ENCODE measurements around the gene DNAJC4. TPM values are rescaled to one million over a fixed set of nuclear protein-coding genes. Genes with fewer than 3 reads are reported as not detected.

Gene DNAJC4, protein sequence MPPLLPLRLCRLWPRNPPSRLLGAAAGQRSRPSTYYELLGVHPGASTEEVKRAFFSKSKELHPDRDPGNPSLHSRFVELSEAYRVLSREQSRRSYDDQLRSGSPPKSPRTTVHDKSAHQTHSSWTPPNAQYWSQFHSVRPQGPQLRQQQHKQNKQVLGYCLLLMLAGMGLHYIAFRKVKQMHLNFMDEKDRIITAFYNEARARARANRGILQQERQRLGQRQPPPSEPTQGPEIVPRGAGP
- 13.1 TPM for total RNA-seq

DNA sequence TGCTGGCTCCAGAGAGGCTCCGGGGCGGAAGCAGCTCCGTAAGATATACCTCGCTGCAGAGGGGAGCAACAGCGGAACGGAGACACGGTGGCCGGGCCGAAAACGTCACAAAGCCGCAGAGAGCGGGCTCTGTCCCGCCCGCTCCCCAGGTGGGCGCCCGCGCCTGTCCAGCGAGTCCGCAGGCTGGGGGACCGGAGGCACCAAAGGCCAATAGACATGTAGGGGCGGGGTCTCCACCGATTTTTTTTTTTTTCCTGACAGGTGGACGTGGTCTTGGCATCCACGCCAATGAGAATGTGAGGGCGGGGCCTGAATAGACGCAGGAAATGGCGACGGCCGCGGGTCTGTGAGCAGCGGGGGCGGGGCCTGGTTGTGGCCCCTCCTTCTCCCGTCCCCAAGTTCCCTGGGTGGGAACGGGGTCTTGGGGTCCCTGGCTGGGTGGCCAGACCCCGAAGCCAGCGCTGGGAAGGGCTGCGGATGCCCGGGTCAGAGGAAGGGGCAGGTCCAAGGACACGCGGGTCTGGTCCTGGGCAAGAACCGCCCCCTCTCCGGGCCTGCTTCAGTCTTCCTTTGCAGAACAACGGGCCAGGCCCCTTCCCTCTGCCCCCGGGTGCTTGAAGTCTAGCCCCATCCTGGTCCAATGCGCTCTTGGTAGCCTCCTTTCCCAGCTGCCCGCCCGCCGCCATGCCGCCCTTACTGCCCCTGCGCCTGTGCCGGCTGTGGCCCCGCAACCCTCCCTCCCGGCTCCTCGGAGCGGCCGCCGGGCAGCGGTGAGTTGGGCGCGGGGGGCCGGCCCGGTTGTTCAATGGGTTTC lies at the start of gene DNAJC4:
DNAJC4 (plus strand) TSS at position 378 of the 814 bp plus-strand sequence; CDS start at position 685, 307 bp downstream.
- Histone ChIP-seq H3K4me3 (ENCODE audit: low read length) (peak within 1 kb of the TSS; percentile 67), H3K27me3 (ENCODE audit: insufficient read depth, low read length) (no peaks in the 10 kb centered on the region), H3K4me1 (ENCODE audit: insufficient read depth, low read length) (peaks cover 71% of the 10 kb centered on the region), H3K9me3 (ENCODE audit: low read depth, low read length) (no peaks in the 10 kb centered on the region)

DNA sequence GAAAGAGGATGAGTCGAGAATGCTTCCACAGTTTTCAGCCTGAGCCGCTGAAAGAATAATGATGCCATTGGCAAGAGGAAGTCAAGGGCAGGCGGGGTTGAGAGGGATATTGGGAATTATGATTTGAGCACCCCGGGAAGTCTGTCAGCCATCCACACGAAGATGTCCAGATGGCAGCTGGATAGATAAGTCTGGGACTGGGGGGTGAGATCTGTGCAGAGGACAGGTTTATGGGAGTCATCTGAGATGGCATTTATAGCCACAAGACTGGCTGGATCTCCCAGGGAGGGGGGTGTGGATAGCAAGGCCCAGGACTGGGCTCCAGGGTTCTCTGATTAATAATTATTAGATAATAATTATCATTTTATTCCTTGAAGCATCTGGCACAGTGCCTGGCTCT lies 49.5 kb upstream of the DNAJC4 start:
- Histone ChIP-seq H3K27me3 (ENCODE audit: insufficient read depth, low read length) (no peaks in the 10 kb centered on the region), H3K9me3 (ENCODE audit: low read depth, low read length) (no peaks in the 10 kb centered on the region), H3K4me3 (ENCODE audit: low read length) (no peak overlapping the region), H3K4me1 (ENCODE audit: insufficient read depth, low read length) (peaks cover 30% of the 10 kb centered on the region)

DNA sequence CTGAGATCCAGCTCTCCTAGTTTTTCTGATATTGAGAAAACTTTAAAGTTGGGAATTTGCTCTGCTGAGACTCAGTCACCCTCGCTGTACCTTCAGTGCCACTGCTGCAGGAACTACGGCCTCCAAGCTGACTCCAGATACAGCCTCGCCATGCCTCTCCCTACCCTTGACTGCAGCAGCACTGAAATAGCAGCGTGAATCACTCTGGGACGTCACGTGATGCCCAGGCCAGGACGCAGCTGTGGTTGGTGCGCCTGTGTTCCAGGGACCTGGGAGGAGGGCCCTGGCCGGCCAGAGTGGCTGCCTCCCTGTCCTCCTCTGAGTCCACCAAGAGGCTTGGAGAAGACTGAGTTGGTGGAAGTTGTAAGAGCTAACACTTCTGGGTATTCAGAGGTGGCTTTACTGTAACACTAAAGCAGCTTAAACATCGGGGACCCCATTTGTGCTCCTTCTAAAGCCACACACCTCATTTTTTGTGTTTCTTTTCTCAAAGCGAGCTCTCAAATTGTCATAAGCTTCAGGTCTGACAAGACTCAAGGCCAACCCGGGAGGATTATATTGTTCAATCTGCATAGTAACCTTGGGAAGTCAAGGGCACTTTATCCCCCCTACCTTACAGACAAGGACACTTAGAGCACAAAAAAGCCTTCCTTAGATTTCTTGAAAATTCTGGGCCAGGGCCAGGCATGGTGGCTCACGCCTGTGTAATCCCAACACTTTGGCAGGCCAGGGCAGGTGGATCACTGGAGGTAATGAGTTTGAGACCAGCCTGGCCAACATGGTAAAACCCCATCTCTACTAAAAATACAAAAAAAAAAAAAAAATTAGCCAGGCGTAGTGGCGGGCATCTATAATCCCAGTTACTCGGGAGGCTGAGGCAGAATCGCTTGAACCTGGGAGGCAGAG lies 48.6 kb upstream of the DNAJC4 start:
- H3K9me3 ChIP-seq (ENCODE audit: low read depth, low read length): no peaks in the 10 kb centered on the region
- no peaks in the 10 kb centered on the region for H3K27me3 ChIP-seq (ENCODE audit: insufficient read depth, low read length)
- H3K4me1 ChIP-seq (ENCODE audit: insufficient read depth, low read length): peaks cover 30% of the 10 kb centered on the region
- H3K4me3 ChIP-seq (ENCODE audit: low read length): no peak overlapping the region

DNA sequence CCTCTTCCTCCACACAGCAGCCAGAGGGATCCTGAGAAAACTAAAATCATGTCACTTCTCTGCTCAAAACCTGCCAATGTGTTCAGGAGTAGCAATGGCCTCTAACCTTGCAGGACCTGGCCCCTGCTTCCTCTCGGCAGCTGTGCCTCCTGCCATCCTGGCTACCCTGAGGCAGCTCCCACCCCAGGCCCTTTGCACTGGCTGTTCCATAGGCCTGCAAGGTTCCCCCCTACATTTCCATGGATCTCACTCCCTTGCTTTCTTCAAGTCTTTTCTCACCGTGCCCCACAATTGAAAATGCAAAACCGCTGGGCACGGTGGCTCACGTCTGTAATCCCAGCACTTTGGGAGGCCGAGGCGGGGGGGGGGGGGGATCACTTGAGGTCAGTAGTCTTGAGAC lies 46.5 kb upstream of the DNAJC4 start:
- no peak overlapping the region for H3K4me3 ChIP-seq (ENCODE audit: low read length)
- H3K4me1 ChIP-seq (ENCODE audit: insufficient read depth, low read length): peaks cover 33% of the 10 kb centered on the region
- H3K27me3 ChIP-seq (ENCODE audit: insufficient read depth, low read length): no peaks in the 10 kb centered on the region
- no peaks in the 10 kb centered on the region for H3K9me3 ChIP-seq (ENCODE audit: low read depth, low read length)

DNA sequence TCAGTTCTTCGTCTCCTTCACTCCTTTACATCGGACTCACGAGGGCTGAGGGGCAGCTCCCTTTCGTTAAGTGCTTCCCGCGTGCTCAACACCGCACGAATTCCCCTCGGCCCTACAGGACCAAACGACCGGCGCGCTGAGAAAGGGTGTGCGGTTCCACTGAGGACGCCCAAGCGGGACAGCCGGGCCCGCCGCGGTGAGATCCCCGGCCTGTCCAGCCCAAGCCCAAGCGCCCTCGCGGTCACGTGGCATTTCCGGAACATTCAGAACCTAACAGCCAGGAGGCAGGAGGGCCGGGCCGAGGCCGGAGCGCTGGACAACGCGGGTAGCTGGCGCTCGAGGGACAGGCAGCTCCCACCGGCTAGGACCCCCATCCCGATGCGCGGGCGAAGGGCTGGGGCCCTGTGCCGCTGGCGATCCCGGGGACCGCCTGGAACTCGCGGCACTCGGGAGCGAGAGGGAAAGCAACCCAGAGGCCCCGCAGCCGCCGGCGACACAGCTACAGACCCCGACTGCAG lies 45.1 kb upstream of the DNAJC4 start:
- Histone ChIP-seq H3K4me1 (ENCODE audit: insufficient read depth, low read length) (peaks cover 44% of the 10 kb centered on the region), H3K27me3 (ENCODE audit: insufficient read depth, low read length) (no peaks in the 10 kb centered on the region), H3K9me3 (ENCODE audit: low read depth, low read length) (no peaks in the 10 kb centered on the region), H3K4me3 (ENCODE audit: low read length) (peak overlapping the region; percentile 73)

DNA sequence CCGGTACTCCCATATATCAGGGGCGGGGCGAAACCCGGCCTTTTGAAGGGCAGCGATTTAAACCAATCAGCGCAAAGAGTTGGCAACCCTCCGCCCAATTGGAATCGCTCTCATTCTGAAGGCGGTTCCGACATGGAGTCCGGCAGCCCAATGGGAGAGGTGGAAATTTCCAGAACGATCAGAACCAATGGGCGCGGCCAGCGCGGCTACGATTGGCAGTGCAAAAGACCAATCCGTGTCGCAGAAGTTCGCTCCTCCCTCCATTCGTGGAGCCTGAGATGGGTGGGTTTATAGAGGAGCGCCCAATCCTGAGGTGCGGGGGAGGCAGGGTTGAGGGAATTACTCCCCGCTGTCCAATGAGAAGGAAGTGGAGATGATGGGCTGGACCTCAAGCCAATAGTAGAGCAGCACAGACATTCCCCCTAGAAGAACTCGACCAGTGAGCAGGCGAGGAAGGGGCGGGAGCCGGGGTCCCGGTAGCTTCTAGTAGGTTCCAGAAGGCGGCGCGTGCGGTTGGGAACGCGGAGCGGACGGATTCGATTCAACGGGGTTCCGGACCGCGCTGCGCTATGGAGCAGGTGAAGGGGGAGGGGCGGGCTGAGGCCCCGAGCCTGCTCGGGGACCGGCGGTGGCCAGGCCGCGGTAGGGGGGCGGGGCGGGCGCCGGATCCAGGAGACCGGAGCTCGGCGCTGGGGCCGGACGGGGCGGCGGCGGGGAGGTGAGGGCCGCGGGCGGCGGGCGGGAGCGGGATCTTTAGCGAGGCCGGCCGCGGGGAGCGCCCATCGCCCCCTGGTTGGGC lies 44.5 kb upstream of the DNAJC4 start, which contains the start of gene STIP1:
STIP1 (plus strand) TSS at position 479 of the 799 bp plus-strand sequence; CDS start at position 570, 91 bp downstream.
- Histone ChIP-seq H3K4me1 (ENCODE audit: insufficient read depth, low read length) (peaks cover 43% of the 10 kb centered on the region), H3K9me3 (ENCODE audit: low read depth, low read length) (no peaks in the 10 kb centered on the region), H3K27me3 (ENCODE audit: insufficient read depth, low read length) (no peaks in the 10 kb centered on the region), H3K4me3 (ENCODE audit: low read length) (peak within 1 kb of the TSS; percentile 73)

DNA sequence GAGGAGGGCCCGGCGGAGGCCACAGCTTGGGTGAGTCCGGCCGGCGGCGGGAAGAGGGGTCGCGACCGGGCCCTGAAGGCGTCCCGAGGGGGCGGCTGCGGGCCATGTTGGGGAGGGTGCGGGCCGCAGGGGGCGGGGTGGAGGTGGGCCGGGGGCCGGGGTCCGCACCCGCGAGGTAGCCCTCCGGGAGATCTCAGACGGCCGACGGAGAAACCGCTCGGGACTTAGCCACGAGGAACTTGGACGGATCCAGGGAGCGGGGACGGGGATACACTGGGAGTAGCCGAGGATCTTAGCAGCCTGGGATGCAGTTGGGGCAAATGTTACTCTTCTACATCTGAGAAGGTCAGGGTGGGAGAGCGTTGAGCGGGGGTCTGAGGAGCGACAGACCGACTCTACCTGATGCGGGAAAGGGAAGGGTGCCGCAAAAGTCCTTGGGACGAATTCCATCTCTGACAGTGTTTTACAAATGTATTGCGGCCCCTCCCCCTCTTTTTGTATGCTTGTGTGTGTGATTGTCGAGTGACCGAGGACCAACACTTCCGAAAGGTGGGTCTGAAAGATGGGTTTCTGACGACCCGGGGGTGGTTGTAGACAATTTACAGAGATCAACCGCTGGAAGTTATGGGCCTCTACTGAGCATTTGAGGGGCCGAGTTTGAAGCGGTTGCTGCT lies 43.7 kb upstream of the DNAJC4 start:
- no peaks in the 10 kb centered on the region for H3K27me3 ChIP-seq (ENCODE audit: insufficient read depth, low read length)
- H3K9me3 ChIP-seq (ENCODE audit: low read depth, low read length): no peaks in the 10 kb centered on the region
- H3K4me3 ChIP-seq (ENCODE audit: low read length): no peak overlapping the region
- peaks cover 35% of the 10 kb centered on the region for H3K4me1 ChIP-seq (ENCODE audit: insufficient read depth, low read length)

DNA sequence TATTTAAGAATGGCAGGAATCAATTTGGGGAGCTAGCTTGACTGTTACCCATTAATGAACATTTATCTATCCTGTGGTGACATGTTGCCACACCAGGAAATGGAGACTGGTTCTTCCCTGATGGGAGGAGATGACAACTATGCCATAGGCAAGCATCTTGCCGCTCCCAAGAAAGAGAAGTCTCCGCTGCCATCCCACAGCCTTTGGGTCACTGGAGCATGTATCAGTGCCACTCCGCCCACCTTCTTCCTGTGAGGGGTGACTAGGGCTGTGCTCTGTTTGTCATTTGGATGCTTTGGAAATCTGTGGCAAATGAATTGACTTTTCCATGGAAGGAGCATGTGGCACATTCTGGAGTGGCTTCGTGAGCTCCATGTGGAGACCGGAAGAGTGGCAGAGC lies 37.9 kb upstream of the DNAJC4 start:
- H3K4me1 ChIP-seq (ENCODE audit: insufficient read depth, low read length): peaks cover 14% of the 10 kb centered on the region

DNA sequence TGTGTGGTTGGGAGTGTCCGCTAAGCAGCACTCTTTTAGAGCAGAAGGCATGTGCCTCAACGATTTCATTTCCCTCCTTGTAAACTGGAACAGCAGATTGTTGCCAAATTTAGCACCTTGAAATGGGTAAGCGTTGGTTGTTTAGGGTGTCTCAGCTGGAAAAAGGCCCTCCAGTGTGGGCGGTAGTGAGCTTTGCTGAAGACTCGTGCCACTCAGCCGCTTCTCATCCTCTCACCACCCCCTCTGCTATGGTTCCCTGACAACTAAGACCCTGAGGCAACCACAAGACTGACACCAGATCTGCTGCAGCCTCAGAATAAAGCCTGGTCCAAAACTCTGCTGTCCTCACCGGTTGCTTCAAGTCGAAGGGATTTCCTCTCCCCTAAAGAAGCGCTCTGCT lies 33.7 kb upstream of the DNAJC4 start:
- Histone ChIP-seq H3K4me1 (ENCODE audit: insufficient read depth, low read length) (peaks cover 3% of the 10 kb centered on the region), H3K9me3 (ENCODE audit: low read depth, low read length) (no peaks in the 10 kb centered on the region), H3K27me3 (ENCODE audit: insufficient read depth, low read length) (no peaks in the 10 kb centered on the region), H3K4me3 (ENCODE audit: low read length) (no peak overlapping the region)

More for the DNA sequence above, 37.9 kb upstream of the DNAJC4 start:
- no peak overlapping the region for H3K4me3 ChIP-seq (ENCODE audit: low read length)
- H3K9me3 ChIP-seq (ENCODE audit: low read depth, low read length): no peaks in the 10 kb centered on the region
- H3K27me3 ChIP-seq (ENCODE audit: insufficient read depth, low read length): no peaks in the 10 kb centered on the region

DNA sequence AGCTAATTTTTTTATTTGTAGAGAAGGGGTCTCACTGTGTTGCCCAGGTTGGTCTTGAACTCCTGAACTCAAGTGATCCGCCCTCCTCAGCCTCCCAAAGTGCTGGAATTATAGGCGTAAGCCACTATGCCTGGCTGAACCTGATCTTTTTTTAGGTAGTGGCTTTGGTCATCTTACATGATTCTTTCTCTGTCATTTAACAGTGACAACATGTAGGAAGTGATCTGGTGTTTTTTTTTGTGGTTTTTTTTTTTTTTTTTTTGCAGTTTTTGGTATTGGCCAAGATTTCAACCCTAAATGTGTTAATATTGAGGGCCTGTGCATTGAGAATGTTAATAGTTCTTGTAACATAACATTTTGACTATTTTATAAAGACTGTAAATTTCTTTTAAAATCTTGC lies 31.8 kb upstream of the DNAJC4 start:
- H3K4me3 ChIP-seq (ENCODE audit: low read length): no peak overlapping the region
- H3K4me1 ChIP-seq (ENCODE audit: insufficient read depth, low read length): peaks cover 3% of the 10 kb centered on the region
- no peaks in the 10 kb centered on the region for H3K9me3 ChIP-seq (ENCODE audit: low read depth, low read length)
- no peaks in the 10 kb centered on the region for H3K27me3 ChIP-seq (ENCODE audit: insufficient read depth, low read length)

DNA sequence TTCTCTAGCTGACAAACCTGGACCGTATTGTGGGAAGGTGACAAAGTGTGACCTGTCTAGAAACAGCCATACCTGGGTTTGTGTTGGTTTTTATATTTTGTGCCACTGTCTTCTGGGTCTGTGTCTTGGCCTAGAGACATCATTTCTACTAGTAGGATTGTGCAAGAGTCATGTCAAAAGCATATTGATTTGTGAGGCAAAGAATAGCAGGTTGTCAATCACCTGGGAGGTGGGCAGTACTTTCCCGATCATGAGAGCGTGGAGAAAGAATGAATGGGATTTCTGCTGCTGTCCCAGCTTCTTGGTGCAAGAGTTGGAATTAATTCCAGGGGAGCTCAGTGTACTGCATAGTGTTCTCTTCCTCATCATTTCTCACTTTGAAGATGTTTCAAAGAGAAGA lies 28.8 kb upstream of the DNAJC4 start:
- H3K9me3 ChIP-seq (ENCODE audit: low read depth, low read length): no peaks in the 10 kb centered on the region
- no peak overlapping the region for H3K4me3 ChIP-seq (ENCODE audit: low read length)
- H3K4me1 ChIP-seq (ENCODE audit: insufficient read depth, low read length): peaks cover 27% of the 10 kb centered on the region
- no peaks in the 10 kb centered on the region for H3K27me3 ChIP-seq (ENCODE audit: insufficient read depth, low read length)

DNA sequence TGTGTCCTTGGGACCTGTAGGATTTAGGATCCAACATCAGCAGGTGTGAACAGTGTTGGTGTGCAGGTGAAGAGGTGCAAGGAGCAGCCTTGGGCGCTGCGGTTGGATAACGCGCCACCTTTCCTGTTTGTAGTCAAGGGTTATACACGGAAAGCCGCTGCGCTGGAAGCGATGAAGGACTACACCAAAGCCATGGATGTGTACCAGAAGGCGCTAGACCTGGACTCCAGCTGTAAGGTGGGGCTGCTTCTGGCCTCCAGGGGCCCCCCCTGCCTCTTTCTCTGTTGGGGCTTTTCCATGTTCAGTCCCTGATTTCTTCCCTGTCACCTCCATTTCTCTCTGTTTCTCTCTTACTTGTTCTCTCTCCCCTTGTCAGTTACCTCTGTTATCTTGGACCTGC lies 27.4 kb upstream of the DNAJC4 start:
- no peak overlapping the region for H3K4me3 ChIP-seq (ENCODE audit: low read length)
- H3K9me3 ChIP-seq (ENCODE audit: low read depth, low read length): no peaks in the 10 kb centered on the region
- H3K4me1 ChIP-seq (ENCODE audit: insufficient read depth, low read length): peaks cover 31% of the 10 kb centered on the region
- no peaks in the 10 kb centered on the region for H3K27me3 ChIP-seq (ENCODE audit: insufficient read depth, low read length)

DNA sequence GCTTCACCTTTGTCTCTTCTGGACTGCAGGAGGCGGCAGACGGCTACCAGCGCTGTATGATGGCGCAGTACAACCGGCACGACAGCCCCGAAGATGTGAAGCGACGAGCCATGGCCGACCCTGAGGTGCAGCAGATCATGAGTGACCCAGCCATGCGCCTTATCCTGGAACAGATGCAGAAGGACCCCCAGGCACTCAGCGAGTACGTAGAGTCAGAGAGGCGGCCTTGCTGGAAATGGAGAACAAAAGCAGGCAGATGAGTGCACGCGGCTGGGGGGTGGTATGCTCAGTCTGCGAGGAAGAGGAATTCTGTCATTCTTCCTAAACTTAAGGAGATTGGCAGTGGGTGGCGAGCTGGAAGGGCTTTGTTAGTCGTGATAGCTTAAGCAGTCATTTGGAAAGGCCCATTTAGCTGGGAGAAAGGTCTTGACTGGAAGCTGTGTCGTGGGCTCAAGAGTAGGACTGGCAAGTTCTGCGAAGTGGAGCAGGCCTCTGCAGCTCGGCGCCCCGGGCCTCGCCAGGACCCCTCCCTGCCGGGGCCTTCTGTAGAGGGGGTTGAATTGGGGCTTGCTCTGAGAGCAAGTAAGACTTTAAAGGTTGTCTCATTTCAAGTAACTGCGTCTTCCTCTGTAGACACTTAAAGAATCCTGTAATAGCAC lies 26.8 kb upstream of the DNAJC4 start:
- no peaks in the 10 kb centered on the region for H3K27me3 ChIP-seq (ENCODE audit: insufficient read depth, low read length)
- peaks cover 34% of the 10 kb centered on the region for H3K4me1 ChIP-seq (ENCODE audit: insufficient read depth, low read length)
- H3K4me3 ChIP-seq (ENCODE audit: low read length): no peak overlapping the region
- H3K9me3 ChIP-seq (ENCODE audit: low read depth, low read length): no peaks in the 10 kb centered on the region

Measured in mononuclear cell (primary cell).